ENCODE measurements around the gene COX14. TPM values are rescaled to one million over a fixed set of nuclear protein-coding genes. Genes with fewer than 3 reads are reported as not detected.

COX14 gene
- polyA plus RNA-seq, 2 donors: 22.8 to 56.8 TPM

- WGBS, 2 donors: 96% methylated on average over 12 of the region's 12 CpGs
- no peak overlapping the region for H3K27ac ChIP-seq (ENCODE audit: low read depth in 2 of 2, low read length in 1 of 2)
- H3K4me3 ChIP-seq (ENCODE audit: low read depth in 1 of 2, low read length in 2 of 2): no peak overlapping the region
Observed at GRCh38 chr12:50105913-50106450, 6.1 kb upstream of the COX14 start.

GRCh38 chr12:50106907-50107306, 5.1 kb upstream of the COX14 start:
- Histone ChIP-seq H3K27me3 (ENCODE audit: control insufficient read depth in 1 of 2, insufficient read depth in 2 of 2, low read length in 2 of 2) (no peaks in the 10 kb centered on the region), H3K27ac (ENCODE audit: low read depth in 2 of 2, low read length in 1 of 2) (no peak overlapping the region), H3K36me3 (ENCODE audit: control insufficient read depth in 2 of 2, insufficient read depth in 2 of 2, low read length in 1 of 2) (no peaks in the 10 kb centered on the region), H3K9me3 (ENCODE audit: control insufficient read depth in 2 of 2, insufficient read depth in 1 of 2, low read depth in 1 of 2, low read length in 1 of 2) (no peaks in the 10 kb centered on the region), H3K4me3 (ENCODE audit: low read depth in 1 of 2, low read length in 2 of 2) (no peak overlapping the region), H3K4me1 (ENCODE audit: control insufficient read depth in 2 of 2, insufficient read depth in 2 of 2, low read length in 1 of 2) (peaks cover 2 to 23% of the 10 kb centered on the region in 2 donors)
- WGBS, 2 donors: 77 to 80% methylated on average over 3 of the region's 3 CpGs

More at GRCh38 chr12:50105913-50106450, 6.1 kb upstream of the COX14 start:
- no peaks in the 10 kb centered on the region for H3K9me3 ChIP-seq (ENCODE audit: control insufficient read depth in 2 of 2, insufficient read depth in 1 of 2, low read depth in 1 of 2, low read length in 1 of 2)
- no peaks in the 10 kb centered on the region for H3K27me3 ChIP-seq (ENCODE audit: control insufficient read depth in 1 of 2, insufficient read depth in 2 of 2, low read length in 2 of 2)
- no peaks in the 10 kb centered on the region for H3K36me3 ChIP-seq (ENCODE audit: control insufficient read depth in 2 of 2, insufficient read depth in 2 of 2, low read length in 1 of 2)
- peaks cover 2 to 21% of the 10 kb centered on the region in 2 donors for H3K4me1 ChIP-seq (ENCODE audit: control insufficient read depth in 2 of 2, insufficient read depth in 2 of 2, low read length in 1 of 2)

GRCh38 chr12:50107416-50108268, 4.4 kb upstream of the COX14 start:
- no peak overlapping the region for H3K27ac ChIP-seq (ENCODE audit: low read depth in 2 of 2, low read length in 1 of 2)
- H3K27me3 ChIP-seq (ENCODE audit: control insufficient read depth in 1 of 2, insufficient read depth in 2 of 2, low read length in 2 of 2): no peaks in the 10 kb centered on the region

GRCh38 chr12:50109319-50109718, 2.7 kb upstream of the COX14 start:
- Histone ChIP-seq H3K4me3 (ENCODE audit: low read depth in 1 of 2, low read length in 2 of 2) (no peak overlapping the region), H3K36me3 (ENCODE audit: control insufficient read depth in 2 of 2, insufficient read depth in 2 of 2, low read length in 1 of 2) (no peaks in the 10 kb centered on the region), H3K27ac (ENCODE audit: low read depth in 2 of 2, low read length in 1 of 2) (peak overlapping the region; percentile 83 to 92), H3K9me3 (ENCODE audit: control insufficient read depth in 2 of 2, insufficient read depth in 1 of 2, low read depth in 1 of 2, low read length in 1 of 2) (no peaks in the 10 kb centered on the region), H3K4me1 (ENCODE audit: control insufficient read depth in 2 of 2, insufficient read depth in 2 of 2, low read length in 1 of 2) (peaks cover 2 to 18% of the 10 kb centered on the region in 2 donors), H3K27me3 (ENCODE audit: control insufficient read depth in 1 of 2, insufficient read depth in 2 of 2, low read length in 2 of 2) (no peaks in the 10 kb centered on the region)
- 89 to 98% methylated on average over 3 of the region's 3 CpGs for WGBS, 2 donors

More at GRCh38 chr12:50107416-50108268, 4.4 kb upstream of the COX14 start:
- Histone ChIP-seq H3K9me3 (ENCODE audit: control insufficient read depth in 2 of 2, insufficient read depth in 1 of 2, low read depth in 1 of 2, low read length in 1 of 2) (no peaks in the 10 kb centered on the region), H3K4me1 (ENCODE audit: control insufficient read depth in 2 of 2, insufficient read depth in 2 of 2, low read length in 1 of 2) (peaks cover 2 to 23% of the 10 kb centered on the region in 2 donors), H3K36me3 (ENCODE audit: control insufficient read depth in 2 of 2, insufficient read depth in 2 of 2, low read length in 1 of 2) (no peaks in the 10 kb centered on the region), H3K4me3 (ENCODE audit: low read depth in 1 of 2, low read length in 2 of 2) (no peak overlapping the region)
- 96% methylated on average over 17 of the region's 17 CpGs for WGBS, 2 donors

GRCh38 chr12:50110127-50110761, 1.8 kb upstream of the COX14 start:
- Histone ChIP-seq H3K9me3 (ENCODE audit: control insufficient read depth in 2 of 2, insufficient read depth in 1 of 2, low read depth in 1 of 2, low read length in 1 of 2) (no peaks in the 10 kb centered on the region), H3K4me3 (ENCODE audit: low read depth in 1 of 2, low read length in 2 of 2) (no peak overlapping the region), H3K27ac (ENCODE audit: low read depth in 2 of 2, low read length in 1 of 2) (peak overlapping the region; percentile 83 to 92), H3K36me3 (ENCODE audit: control insufficient read depth in 2 of 2, insufficient read depth in 2 of 2, low read length in 1 of 2) (no peaks in the 10 kb centered on the region), H3K4me1 (ENCODE audit: control insufficient read depth in 2 of 2, insufficient read depth in 2 of 2, low read length in 1 of 2) (peaks cover 2 to 14% of the 10 kb centered on the region in 2 donors), H3K27me3 (ENCODE audit: control insufficient read depth in 1 of 2, insufficient read depth in 2 of 2, low read length in 2 of 2) (no peaks in the 10 kb centered on the region)
- WGBS, 2 donors: 36 to 37% methylated on average over 8 of the region's 8 CpGs

- no peaks in the 10 kb centered on the region for H3K9me3 ChIP-seq (ENCODE audit: control insufficient read depth in 2 of 2, insufficient read depth in 1 of 2, low read depth in 1 of 2, low read length in 1 of 2)
Observed at GRCh38 chr12:50110762-50111351, 1.2 kb upstream of the COX14 start.

GRCh38 chr12:50111395-50111692, 692 bp upstream of the COX14 start:
- no peaks in the 10 kb centered on the region for H3K27me3 ChIP-seq (ENCODE audit: control insufficient read depth in 1 of 2, insufficient read depth in 2 of 2, low read length in 2 of 2)
- no peaks in the 10 kb centered on the region for H3K9me3 ChIP-seq (ENCODE audit: control insufficient read depth in 2 of 2, insufficient read depth in 1 of 2, low read depth in 1 of 2, low read length in 1 of 2)
- peak overlapping the region; percentile 83 to 92 for H3K27ac ChIP-seq (ENCODE audit: low read depth in 2 of 2, low read length in 1 of 2)
- H3K4me1 ChIP-seq (ENCODE audit: control insufficient read depth in 2 of 2, insufficient read depth in 2 of 2, low read length in 1 of 2): peaks cover 2 to 14% of the 10 kb centered on the region in 2 donors
- 9 to 12% methylated on average over 19 of the region's 19 CpGs for WGBS, 2 donors
- H3K4me3 ChIP-seq (ENCODE audit: low read depth in 1 of 2, low read length in 2 of 2): peak overlapping the region; percentile 4 to 80
- no peaks in the 10 kb centered on the region for H3K36me3 ChIP-seq (ENCODE audit: control insufficient read depth in 2 of 2, insufficient read depth in 2 of 2, low read length in 1 of 2)

More at GRCh38 chr12:50110762-50111351, 1.2 kb upstream of the COX14 start:
- H3K27ac ChIP-seq (ENCODE audit: low read depth in 2 of 2, low read length in 1 of 2): peak overlapping the region; percentile 83 to 92
- 21 to 28% methylated on average over 7 of the region's 7 CpGs for WGBS, 2 donors
- H3K27me3 ChIP-seq (ENCODE audit: control insufficient read depth in 1 of 2, insufficient read depth in 2 of 2, low read length in 2 of 2): no peaks in the 10 kb centered on the region
- H3K4me3 ChIP-seq (ENCODE audit: low read depth in 1 of 2, low read length in 2 of 2): no peak overlapping the region
- peaks cover 2 to 14% of the 10 kb centered on the region in 2 donors for H3K4me1 ChIP-seq (ENCODE audit: control insufficient read depth in 2 of 2, insufficient read depth in 2 of 2, low read length in 1 of 2)
- H3K36me3 ChIP-seq (ENCODE audit: control insufficient read depth in 2 of 2, insufficient read depth in 2 of 2, low read length in 1 of 2): no peaks in the 10 kb centered on the region

- Histone ChIP-seq H3K4me1 (ENCODE audit: control insufficient read depth in 2 of 2, insufficient read depth in 2 of 2, low read length in 1 of 2) (peaks cover 2 to 14% of the 10 kb centered on the region in 2 donors), H3K36me3 (ENCODE audit: control insufficient read depth in 2 of 2, insufficient read depth in 2 of 2, low read length in 1 of 2) (no peaks in the 10 kb centered on the region), H3K9me3 (ENCODE audit: control insufficient read depth in 2 of 2, insufficient read depth in 1 of 2, low read depth in 1 of 2, low read length in 1 of 2) (no peaks in the 10 kb centered on the region), H3K27me3 (ENCODE audit: control insufficient read depth in 1 of 2, insufficient read depth in 2 of 2, low read length in 2 of 2) (no peaks in the 10 kb centered on the region), H3K27ac (ENCODE audit: low read depth in 2 of 2, low read length in 1 of 2) (peak overlapping the region; percentile 94 to 99), H3K4me3 (ENCODE audit: low read depth in 1 of 2, low read length in 2 of 2) (peak overlapping the region; percentile 80 to 87)
- 9 to 18% methylated on average over 26 of the region's 26 CpGs for WGBS, 2 donors
Observed at GRCh38 chr12:50112456-50113218, 601 bp downstream of the COX14 start.

All from esophagus (tissue), 2 donors.